Measurements from ENCODE around the gene ITGA1. TPM values are rescaled to one million over a fixed set of nuclear protein-coding genes. Genes with fewer than 3 reads are reported as not detected.

ITGA1 gene
- total RNA-seq, 1 donor from 2014 or later, result 10.0 TPM

DNA sequence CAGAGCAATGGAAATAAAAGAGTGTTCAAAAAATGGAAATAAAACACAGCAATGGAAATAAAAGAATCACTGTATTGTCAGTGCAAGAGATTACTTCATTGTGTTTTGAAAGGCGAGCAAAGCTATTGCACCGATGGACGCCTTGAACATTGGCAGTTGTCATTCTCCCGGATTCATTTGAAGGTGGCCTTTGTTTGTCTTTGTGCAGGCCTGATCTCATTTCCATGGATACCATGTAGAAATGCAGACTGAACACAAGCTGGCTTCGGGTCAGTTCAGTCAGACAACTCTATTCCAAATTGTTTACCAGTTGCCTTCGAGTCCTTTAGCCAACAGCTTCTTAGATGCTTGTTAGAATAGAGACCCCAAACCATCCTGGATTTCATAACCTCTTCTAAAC, 209.7 kb downstream of the ITGA1 start:
- TF ChIP-seq, protein P1, sequence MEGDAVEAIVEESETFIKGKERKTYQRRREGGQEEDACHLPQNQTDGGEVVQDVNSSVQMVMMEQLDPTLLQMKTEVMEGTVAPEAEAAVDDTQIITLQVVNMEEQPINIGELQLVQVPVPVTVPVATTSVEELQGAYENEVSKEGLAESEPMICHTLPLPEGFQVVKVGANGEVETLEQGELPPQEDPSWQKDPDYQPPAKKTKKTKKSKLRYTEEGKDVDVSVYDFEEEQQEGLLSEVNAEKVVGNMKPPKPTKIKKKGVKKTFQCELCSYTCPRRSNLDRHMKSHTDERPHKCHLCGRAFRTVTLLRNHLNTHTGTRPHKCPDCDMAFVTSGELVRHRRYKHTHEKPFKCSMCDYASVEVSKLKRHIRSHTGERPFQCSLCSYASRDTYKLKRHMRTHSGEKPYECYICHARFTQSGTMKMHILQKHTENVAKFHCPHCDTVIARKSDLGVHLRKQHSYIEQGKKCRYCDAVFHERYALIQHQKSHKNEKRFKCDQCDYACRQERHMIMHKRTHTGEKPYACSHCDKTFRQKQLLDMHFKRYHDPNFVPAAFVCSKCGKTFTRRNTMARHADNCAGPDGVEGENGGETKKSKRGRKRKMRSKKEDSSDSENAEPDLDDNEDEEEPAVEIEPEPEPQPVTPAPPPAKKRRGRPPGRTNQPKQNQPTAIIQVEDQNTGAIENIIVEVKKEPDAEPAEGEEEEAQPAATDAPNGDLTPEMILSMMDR (IDR thresholded peaks at IDR 0.05; ENCODE audit: insufficient read depth, low read length, poor library complexity, severe bottlenecking), result no peak
- DNase-seq (ENCODE audit: low read depth), result no peak
- no peak overlapping the region for H3K4me3 ChIP-seq (ENCODE audit: low read depth, low read length)
- no peaks in the 10 kb centered on the region for H3K36me3 ChIP-seq (ENCODE audit: control insufficient read depth, insufficient read depth, low read length)
- H3K27me3 ChIP-seq (ENCODE audit: control insufficient read depth, insufficient read depth, low read length), result no peaks in the 10 kb centered on the region

DNA sequence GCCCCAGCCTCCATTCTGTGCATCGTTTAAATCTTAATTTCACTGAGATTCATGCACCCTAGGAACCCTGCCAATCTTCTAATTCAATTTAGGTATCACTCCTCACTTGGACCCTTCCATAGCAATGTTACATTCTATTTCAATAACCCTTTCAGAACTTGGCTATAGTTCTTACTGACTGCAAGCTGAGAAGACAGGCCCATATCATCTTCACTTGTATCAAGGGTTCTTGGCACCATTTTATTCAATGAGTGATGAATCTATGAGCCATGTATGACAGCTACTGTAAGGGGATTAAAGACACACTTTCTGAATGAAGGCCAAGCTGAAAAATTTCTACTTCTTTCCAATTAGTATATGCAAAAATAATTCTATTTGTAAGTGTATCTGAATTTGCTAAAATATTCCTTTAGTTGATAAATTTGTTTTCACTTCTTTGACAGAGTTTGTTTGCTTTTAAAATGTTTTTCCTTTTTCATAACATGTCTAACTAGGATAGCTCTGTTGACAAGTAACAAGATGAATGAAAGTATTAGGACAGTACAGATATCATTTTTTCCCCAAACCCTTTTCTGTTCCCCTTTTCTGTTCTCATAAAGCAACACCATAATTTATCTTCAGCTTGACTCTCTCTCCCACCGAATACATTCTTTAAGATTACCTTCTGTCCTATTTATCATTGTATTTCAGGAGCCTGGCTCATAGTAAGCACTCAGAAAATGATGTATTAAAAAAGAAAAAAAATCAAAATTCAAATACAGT, 211.0 kb downstream of the ITGA1 start:
- TF ChIP-seq, protein P1 (IDR thresholded peaks at IDR 0.05; ENCODE audit: insufficient read depth, low read length, poor library complexity, severe bottlenecking), result no peak
- no peak for DNase-seq (ENCODE audit: low read depth)
- Histone ChIP-seq H3K27me3 (ENCODE audit: control insufficient read depth, insufficient read depth, low read length) (no peaks in the 10 kb centered on the region), H3K36me3 (ENCODE audit: control insufficient read depth, insufficient read depth, low read length) (no peaks in the 10 kb centered on the region), H3K4me3 (ENCODE audit: low read depth, low read length) (no peak overlapping the region)

DNA sequence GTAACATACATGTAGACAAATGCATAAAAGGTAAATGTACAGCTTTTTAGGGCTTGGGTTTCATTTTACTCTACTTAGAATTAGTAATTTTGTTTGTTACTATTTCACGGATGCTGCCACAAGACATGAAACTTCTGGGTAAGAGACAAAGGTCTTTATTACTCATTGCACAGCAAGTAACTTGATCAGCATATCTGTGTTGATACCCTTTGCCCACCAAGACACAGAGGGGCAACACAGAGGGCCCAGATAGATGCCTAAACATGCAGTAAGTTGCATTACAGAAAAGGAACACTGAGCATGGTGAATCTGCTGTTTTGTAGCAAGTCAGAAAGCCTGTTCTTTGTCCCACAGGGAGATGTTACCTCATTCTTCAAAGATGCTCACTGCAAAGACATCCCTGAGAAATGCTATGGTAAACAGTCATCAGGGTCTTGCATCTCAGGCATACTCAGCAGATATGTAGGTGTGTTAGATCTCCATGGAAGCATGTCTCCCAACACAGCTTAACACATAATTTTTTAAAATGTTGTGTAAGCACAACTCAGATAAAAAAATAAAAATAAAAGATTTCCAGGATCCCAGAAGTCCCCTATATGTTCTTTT, 211.7 kb downstream of the ITGA1 start:
- Histone ChIP-seq H3K36me3 (ENCODE audit: control insufficient read depth, insufficient read depth, low read length) (no peaks in the 10 kb centered on the region), H3K27me3 (ENCODE audit: control insufficient read depth, insufficient read depth, low read length) (no peaks in the 10 kb centered on the region), H3K4me3 (ENCODE audit: low read depth, low read length) (no peak overlapping the region)
- TF ChIP-seq, protein P1 (IDR thresholded peaks at IDR 0.05; ENCODE audit: insufficient read depth, low read length, poor library complexity, severe bottlenecking), result no peak
- no peak for DNase-seq (ENCODE audit: low read depth)

DNA sequence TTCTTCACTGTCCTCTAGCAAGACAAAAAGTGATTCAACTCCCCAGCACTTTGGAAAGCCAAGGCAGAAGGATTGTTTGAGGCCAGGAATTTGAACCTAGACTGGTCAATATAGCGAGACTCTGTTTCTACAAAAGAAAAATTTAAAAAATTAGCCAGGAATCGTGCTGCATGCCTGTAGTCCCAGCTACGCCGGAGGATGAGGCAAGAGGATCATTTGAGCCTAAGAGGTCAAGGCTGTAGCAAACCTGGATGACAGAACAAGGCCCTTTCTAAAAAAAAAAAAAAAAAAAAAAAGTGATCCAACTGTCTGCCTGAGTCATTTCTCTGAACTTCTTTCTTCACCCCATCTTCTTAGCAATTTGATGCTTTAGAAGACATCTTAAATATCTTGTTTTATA, 213.8 kb downstream of the ITGA1 start:
- Histone ChIP-seq H3K36me3 (ENCODE audit: control insufficient read depth, insufficient read depth, low read length) (no peaks in the 10 kb centered on the region), H3K4me3 (ENCODE audit: low read depth, low read length) (no peak overlapping the region), H3K27me3 (ENCODE audit: control insufficient read depth, insufficient read depth, low read length) (no peaks in the 10 kb centered on the region)
- TF ChIP-seq, protein P1 (IDR thresholded peaks at IDR 0.05; ENCODE audit: insufficient read depth, low read length, poor library complexity, severe bottlenecking), result no peak
- no peak for DNase-seq (ENCODE audit: low read depth)

DNA sequence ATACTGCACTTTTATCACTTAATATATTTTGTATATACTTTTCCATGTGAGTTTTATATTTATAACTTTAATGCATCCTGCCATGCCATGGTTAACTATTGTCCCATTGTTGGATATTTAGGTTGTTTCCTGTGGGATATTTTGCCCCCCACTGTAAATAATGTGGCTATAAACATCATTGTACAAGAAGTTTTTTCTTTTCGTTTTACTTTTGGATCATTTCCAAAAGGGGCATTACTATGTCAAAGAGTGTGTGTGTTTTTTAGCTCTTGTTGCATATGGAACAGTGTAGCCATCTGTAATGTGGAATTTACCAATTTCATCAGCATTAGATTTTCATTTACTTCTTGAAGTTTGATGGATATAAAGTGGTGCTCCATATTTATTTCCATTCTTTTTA, 214.8 kb downstream of the ITGA1 start:
- TF ChIP-seq, protein P1 (IDR thresholded peaks at IDR 0.05; ENCODE audit: insufficient read depth, low read length, poor library complexity, severe bottlenecking), result no peak
- no peak for DNase-seq (ENCODE audit: low read depth)
- Histone ChIP-seq H3K4me3 (ENCODE audit: low read depth, low read length) (no peak overlapping the region), H3K36me3 (ENCODE audit: control insufficient read depth, insufficient read depth, low read length) (no peaks in the 10 kb centered on the region), H3K27me3 (ENCODE audit: control insufficient read depth, insufficient read depth, low read length) (no peaks in the 10 kb centered on the region)
